ENCODE measurements around the gene ADGRV1.

Gene ADGRV1

GRCh38 chr5:91139572-91140200 is 581.1 kb downstream of the ADGRV1 start:
- TF ChIP-seq POLR2AphosphoS5 (IDR thresholded peaks at IDR 0.05; ENCODE audit: low read depth, low read length) (no peak), TAF1 (IDR thresholded peaks at IDR 0.05; ENCODE audit: borderline replicate concordance, insufficient read depth, low read length) (no peak), SIN3A (IDR thresholded peaks at IDR 0.05; ENCODE audit: borderline replicate concordance, insufficient read depth, low read length) (no peak), FOXP2 (optimal IDR thresholded peaks at IDR 0.05; ENCODE audit: borderline replicate concordance, extremely low read depth, extremely low read length, insufficient read depth) (no peak)
- TF ChIP-seq, protein P1, sequence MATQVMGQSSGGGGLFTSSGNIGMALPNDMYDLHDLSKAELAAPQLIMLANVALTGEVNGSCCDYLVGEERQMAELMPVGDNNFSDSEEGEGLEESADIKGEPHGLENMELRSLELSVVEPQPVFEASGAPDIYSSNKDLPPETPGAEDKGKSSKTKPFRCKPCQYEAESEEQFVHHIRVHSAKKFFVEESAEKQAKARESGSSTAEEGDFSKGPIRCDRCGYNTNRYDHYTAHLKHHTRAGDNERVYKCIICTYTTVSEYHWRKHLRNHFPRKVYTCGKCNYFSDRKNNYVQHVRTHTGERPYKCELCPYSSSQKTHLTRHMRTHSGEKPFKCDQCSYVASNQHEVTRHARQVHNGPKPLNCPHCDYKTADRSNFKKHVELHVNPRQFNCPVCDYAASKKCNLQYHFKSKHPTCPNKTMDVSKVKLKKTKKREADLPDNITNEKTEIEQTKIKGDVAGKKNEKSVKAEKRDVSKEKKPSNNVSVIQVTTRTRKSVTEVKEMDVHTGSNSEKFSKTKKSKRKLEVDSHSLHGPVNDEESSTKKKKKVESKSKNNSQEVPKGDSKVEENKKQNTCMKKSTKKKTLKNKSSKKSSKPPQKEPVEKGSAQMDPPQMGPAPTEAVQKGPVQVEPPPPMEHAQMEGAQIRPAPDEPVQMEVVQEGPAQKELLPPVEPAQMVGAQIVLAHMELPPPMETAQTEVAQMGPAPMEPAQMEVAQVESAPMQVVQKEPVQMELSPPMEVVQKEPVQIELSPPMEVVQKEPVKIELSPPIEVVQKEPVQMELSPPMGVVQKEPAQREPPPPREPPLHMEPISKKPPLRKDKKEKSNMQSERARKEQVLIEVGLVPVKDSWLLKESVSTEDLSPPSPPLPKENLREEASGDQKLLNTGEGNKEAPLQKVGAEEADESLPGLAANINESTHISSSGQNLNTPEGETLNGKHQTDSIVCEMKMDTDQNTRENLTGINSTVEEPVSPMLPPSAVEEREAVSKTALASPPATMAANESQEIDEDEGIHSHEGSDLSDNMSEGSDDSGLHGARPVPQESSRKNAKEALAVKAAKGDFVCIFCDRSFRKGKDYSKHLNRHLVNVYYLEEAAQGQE (IDR thresholded peaks at IDR 0.05; ENCODE audit: insufficient read depth in 1 of 2, low read depth in 2 of 2, low read length in 2 of 2), result no peak

DNA sequence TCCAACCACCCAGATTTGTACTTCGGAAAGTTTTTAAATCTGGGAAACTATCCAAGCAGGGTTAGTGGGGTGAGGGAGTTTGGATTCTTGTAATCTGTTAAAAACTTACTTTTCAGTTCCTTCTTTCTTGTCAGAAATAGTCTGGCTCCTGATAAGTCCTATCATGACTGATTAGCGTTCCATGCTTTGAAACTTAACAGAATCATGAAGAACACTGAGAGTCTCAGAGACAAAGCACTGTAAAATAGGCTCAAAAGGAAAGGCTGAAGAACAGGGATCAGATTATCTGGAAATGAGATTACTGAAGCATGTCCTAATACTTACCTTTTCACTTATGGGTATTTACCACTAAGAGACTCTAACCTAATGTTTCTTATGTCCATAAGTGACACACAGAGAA is 582.1 kb downstream of the ADGRV1 start:
- TF ChIP-seq, protein P1 (IDR thresholded peaks at IDR 0.05; ENCODE audit: insufficient read depth in 1 of 2, low read depth in 2 of 2, low read length in 2 of 2), result no peak
- no peak for TF ChIP-seq POLR2AphosphoS5 (IDR thresholded peaks at IDR 0.05; ENCODE audit: low read depth, low read length)
- TF ChIP-seq FOXP2 (optimal IDR thresholded peaks at IDR 0.05; ENCODE audit: borderline replicate concordance, extremely low read depth, extremely low read length, insufficient read depth), result no peak
- TF ChIP-seq TAF1 (IDR thresholded peaks at IDR 0.05; ENCODE audit: borderline replicate concordance, insufficient read depth, low read length), result no peak
- no peak for TF ChIP-seq SIN3A (IDR thresholded peaks at IDR 0.05; ENCODE audit: borderline replicate concordance, insufficient read depth, low read length)

DNA sequence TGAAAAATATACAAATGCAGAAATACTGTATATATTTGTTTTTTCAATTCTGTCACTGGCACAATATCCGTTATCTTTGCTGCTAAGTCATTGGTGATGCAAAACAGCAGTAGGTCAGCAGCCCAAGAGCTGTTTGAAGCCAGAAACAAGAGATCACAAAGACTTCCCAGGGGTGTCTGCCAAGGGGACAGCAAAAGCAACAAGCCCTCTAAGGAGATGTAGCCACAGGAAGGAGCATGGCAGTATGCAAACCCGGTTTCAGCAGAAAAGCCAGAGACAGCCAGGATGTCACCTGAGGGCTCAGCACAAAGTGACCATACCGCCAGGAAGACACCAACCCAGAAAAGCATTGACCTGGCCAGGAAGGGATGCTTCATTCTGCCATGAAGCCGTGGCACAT is 583.0 kb downstream of the ADGRV1 start:
- TF ChIP-seq POLR2AphosphoS5 (IDR thresholded peaks at IDR 0.05; ENCODE audit: low read depth, low read length), result no peak
- no peak for TF ChIP-seq FOXP2 (optimal IDR thresholded peaks at IDR 0.05; ENCODE audit: borderline replicate concordance, extremely low read depth, extremely low read length, insufficient read depth)
- TF ChIP-seq SIN3A (IDR thresholded peaks at IDR 0.05; ENCODE audit: borderline replicate concordance, insufficient read depth, low read length), result no peak
- TF ChIP-seq, protein P1 (IDR thresholded peaks at IDR 0.05; ENCODE audit: insufficient read depth in 1 of 2, low read depth in 2 of 2, low read length in 2 of 2), result no peak
- no peak for TF ChIP-seq TAF1 (IDR thresholded peaks at IDR 0.05; ENCODE audit: borderline replicate concordance, insufficient read depth, low read length)

- no peak for TF ChIP-seq SIN3A (IDR thresholded peaks at IDR 0.05; ENCODE audit: borderline replicate concordance, insufficient read depth, low read length)
- TF ChIP-seq, protein P1 (IDR thresholded peaks at IDR 0.05; ENCODE audit: insufficient read depth in 1 of 2, low read depth in 2 of 2, low read length in 2 of 2), result no peak
- no peak for TF ChIP-seq TAF1 (IDR thresholded peaks at IDR 0.05; ENCODE audit: borderline replicate concordance, insufficient read depth, low read length)
- TF ChIP-seq FOXP2 (optimal IDR thresholded peaks at IDR 0.05; ENCODE audit: borderline replicate concordance, extremely low read depth, extremely low read length, insufficient read depth), result no peak
- TF ChIP-seq POLR2AphosphoS5 (IDR thresholded peaks at IDR 0.05; ENCODE audit: low read depth, low read length), result no peak
Observed at GRCh38 chr5:91142386-91142785, 583.8 kb downstream of the ADGRV1 start.

Data from PFSK-1 (cell line).